PC-3 (cell line): ENCODE data around the gene HOXD10.

ENCODE experiments used
- CTCF ChIP-seq: fragments of 300-600 bp; sonication (generic); conservative IDR thresholded peaks from 2 replicates; pipeline ENCODE4 v1.5.1; 2017; ENCODE audit warnings: antibody characterized with exemption, low read depth, mild to moderate bottlenecking, low read length
- EZH2 ChIP-seq: fragments of 300-600 bp; sonication (generic); IDR thresholded peaks from one replicate; pipeline ENCODE4 v1.6.1; 2017; ENCODE audit warnings: antibody characterized with exemption, mild to moderate bottlenecking, low read length; ENCODE audit not compliant: unreplicated experiment
- EZH2phosphoT487 ChIP-seq: fragments of 300-600 bp; sonication (generic); IDR thresholded peaks from 2 replicates; pipeline ENCODE4 v1.6.1; 2018; ENCODE audit warnings: mild to moderate bottlenecking, antibody characterized with exemption, low read length, borderline replicate concordance

GRCh38 chr2:176130957-176131847, 14.6 kb downstream of the HOXD10 start:
- TF ChIP-seq EZH2, result no peak
- no peak for TF ChIP-seq CTCF
- TF ChIP-seq EZH2phosphoT487, result no peak
